Femur (tissue), 1 donor: ENCODE measurements around the gene TMEM119.
A peak's percentile ranks its signal among the peaks of the same experiment; 100 is the strongest.
"Not testable (repeated sequence)": the region's sequence is repeated elsewhere in the genome, so short reads cannot be mapped to it uniquely, and the experiment has no call there.

ENCODE experiments used
- DNase-seq: peaks from one replicate; pipeline ENCODE4 v3.0.0-alpha.2; 2017

TMEM119 gene

GRCh38 chr12:108581311-108582227, 16.3 kb downstream of the TMEM119 start:
- DNase-seq = no peak

DNA sequence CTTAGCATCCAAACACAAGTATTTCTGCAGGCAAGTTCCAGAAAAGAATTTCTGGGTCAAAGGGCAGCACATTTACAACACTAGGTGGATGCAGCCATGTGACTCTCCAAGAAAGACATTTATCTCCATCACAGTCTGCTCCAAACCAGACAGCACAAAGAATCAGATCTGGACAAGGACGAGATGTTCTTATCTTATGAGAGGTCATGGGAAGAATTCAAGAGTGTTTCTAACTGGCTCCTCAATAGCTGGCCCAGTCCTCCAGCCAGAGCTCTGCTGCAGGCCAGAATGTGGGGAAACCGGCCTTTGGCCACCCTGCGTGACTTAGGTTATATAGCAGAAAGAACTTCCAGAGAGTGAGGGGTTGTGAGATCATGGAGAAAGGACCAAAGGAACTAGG, 17.4 kb downstream of the TMEM119 start:
- no peak for DNase-seq

DNA sequence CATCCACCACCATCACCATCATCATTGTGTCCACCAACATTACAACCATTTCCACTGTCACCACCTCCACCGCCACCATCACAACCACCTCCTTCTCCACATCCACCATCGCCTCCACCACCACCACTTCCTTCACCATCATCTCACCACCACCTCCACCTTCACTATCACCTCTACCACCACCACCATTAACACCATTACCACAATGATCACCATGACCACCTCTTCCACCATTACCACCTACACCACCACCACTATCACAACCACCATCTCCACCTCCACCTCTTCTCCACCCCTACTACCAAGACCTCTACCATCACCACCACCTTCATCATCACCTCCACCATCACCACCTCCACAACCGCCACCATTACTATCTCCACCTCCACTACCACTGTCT, 19.1 kb downstream of the TMEM119 start:
- peak; percentile 6 for DNase-seq

DNA sequence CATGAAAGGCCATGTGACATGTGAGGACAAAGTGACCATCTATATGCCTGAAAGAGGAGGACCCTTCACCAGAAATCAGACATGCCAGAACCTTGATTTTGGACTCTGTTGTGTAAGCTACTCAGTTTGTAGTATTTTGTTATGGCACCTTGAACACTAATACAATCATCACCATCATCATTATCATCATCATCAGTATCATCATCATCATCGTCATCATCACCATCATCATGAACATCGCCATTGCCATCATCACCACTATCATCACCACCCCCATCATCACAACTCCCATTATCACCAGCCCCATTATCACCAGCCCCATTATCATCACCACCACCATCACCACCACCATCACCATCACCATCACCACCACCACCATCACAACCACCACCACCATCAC, 19.6 kb downstream of the TMEM119 start:
- peak; percentile 4 for DNase-seq

DNA sequence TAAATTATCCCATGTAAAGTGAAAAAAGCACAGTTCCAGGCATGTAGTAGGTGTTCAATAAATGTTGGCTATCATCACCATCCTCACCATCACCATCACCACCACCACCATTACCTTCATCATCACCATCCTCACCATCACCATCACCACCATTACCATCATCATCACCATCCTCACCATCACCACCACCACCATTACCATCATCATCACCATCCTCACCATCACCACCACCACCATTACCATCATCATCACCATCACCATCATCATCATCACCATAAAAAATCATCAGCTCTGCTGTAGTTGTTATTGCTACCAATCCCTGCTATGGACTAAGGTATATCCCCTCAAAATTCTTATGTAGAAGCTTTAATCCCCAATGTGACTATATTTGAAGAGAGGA, 20.4 kb downstream of the TMEM119 start:
- no peak for DNase-seq

DNA sequence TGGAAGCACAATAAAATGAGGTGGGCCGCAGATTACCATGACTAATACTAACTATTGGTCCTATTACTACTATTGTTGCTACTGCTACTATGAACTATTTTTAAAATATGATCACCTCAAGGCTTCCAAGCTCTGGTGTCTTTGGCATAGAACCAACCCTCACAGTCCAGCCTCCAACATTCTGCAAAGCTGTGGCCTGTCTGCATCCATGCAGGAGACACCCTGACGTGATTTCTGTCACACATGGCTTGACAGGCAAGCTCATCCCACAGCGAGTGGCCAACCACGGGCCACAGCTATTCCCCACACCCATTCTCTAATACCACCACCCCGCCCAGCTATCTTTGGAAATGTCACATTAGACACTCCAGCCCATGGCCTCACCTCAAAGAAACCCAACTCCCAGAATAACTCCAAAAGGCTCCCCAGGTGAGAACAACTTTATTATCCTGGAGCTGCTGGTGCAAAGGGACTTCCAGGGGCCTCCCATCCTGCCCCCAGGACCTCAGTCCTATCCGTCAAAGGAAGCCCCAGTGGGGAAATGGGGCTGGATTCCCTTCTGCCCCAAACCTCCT, 21.1 kb downstream of the TMEM119 start:
- peak; percentile 51 for DNase-seq

DNA sequence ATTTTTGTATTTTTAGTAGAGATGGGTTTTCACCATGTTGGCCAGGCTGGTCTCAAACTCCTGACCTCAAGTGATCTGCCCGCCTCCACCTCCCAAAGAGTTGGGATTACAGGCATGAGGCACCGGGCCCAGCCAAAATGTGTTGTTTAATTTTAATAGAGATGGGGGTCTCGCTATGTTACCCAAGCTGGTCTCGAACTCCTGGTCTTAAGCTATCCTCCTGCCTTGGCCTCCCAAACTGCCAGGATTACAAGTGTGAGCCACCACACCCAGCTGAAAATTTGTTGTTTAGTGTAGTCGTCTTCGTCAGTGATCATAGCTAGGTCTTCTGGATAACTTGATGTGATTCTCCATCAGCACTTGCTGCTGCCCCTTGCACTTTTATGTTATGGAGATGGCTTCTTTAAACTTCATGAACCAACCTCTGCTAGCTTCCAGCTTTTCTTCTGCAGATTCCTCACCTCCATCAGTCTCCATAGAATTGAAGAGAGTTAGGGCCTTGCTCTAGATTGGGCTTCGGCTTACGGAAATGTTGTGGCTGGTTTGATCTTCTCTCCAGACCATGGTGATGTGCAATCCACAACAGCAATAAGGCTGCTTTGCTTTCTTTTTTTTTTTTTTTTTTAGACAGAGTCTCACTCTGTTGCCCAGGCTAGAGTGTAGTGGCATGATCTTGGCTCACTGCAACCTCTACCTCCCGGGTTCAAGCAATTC, 22.5 kb downstream of the TMEM119 start:
- DNase-seq = peak; percentile 11

- not testable (repeated sequence) for DNase-seq
These were observed 23.6 kb downstream of the TMEM119 start for GRCh38 chr12:108574276-108574675.

DNA sequence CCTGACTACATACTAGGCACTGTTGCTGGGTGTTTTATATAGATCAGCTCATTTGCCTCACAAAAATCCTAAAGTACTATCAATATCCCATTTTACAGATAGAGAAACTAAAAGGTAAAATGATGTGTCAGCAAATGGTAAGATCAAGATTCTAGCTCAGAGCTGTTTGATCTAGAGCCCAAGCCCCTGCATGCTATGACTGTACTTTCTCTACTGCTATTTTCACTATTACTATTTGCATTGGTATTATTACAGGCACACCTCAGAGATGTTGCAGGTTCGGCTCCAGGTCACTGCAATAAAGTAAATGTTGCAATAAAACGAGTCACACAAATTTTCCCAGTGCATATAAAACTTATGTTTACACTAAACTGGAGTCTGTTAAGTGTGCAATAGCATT, 24.6 kb downstream of the TMEM119 start:
- no peak for DNase-seq

- DNase-seq = no peak
These were observed 25.6 kb downstream of the TMEM119 start for GRCh38 chr12:108572166-108572790.

GRCh38 chr12:108571609-108572165, 26.2 kb downstream of the TMEM119 start:
- DNase-seq = no peak

- DNase-seq = no peak
These were observed 26.9 kb downstream of the TMEM119 start for GRCh38 chr12:108570743-108571608.

DNA sequence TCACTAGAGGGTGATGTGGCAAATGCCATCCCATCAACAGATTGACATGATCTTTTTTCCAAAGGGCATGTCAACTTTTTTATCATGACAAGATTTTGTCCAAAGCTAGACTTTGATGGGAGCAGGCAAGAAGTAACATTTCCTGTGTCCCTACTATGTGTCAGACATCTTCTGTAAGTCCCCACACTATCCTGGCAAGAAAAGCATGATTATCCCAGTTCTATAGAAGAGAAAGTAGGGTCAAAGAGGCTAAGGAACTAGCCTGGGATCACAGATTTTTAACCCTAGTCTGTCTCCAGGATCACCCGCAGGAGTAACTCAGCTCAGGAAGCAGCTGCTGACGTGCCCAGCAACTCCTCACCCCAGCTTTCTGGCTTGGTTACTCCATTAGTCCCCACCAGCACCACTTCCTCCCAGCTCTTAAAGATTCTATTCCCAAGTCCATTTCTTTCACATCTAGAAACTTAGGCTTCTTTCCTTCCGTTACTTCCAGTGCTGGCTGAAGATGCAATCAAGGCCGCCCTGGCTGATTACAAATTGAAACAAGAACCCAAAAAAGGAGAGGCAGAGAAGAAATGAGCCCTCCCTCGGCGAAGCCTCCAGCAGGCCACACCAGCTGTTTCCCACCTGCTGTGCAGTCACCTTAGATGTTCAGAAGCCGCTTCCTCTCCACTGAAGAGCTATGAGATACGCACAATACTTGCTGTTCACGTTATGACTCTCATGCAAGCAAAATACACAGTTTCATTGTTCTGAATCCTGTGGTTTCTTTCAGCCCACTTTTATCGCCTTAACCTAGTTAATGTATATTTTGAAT, 29.3 kb downstream of the TMEM119 start:
- no peak for DNase-seq

DNA sequence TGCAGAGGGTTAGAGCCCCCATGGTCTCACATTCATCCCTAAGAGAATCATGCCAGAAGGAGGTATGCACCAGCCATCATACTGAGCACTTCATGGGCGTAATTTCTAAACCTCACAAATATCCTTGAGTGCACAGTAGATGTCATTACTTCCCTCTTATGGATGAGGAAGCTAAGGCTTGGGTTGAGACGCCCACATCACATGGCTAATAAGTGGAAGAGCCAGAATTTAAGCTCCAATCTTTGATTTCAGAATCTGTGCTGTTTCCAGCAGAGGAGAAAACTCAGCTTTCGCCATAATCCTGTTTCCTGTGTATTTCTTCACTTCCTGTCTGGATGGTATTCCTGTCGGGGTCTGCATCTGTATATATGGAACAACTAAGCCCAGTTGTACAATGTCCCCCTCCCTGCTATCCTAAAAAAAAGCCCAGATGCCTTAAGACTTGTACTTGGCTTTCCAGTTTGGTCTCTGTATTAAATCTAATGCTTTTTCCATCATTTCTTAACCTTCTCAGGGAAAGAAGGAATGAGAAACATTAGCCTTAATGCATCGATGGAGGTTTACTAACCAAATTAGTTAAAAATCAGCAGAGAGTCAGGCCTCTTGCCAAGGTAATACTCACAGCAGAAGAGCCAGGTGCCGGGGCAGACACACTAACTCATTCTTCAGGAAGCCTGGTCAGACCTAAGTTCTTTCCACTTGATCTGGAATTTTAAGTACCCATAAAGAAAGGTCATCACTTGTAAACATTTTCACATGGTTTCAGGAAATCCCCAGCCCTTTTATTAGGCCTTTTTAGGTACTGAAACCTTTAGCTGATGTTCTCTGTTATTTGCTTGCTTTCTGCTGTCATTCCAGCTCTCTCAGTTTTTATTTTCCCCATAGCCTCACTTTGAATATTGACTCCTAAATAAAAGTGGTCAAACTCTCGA, 30.2 kb downstream of the TMEM119 start:
- DNase-seq = no peak

DNA sequence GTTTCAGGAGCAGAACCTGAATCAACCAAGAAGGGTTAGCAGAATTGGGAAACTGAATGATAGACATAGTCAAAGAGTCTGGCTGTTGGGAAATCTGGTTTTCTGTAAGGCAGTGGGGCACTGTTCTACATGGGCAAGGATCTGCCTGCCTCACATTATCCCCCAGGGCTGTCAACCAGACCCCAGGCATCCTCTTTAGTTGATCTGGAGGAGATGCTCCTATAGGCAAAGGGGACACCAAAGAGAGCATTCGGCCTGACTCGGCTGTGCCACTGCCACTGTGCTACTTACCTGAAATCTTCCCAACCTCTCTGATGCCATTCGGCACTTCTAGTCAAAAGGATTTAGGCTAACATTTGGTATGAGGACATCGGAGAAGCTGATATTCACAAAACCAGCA, 31.4 kb downstream of the TMEM119 start:
- DNase-seq = no peak

DNA sequence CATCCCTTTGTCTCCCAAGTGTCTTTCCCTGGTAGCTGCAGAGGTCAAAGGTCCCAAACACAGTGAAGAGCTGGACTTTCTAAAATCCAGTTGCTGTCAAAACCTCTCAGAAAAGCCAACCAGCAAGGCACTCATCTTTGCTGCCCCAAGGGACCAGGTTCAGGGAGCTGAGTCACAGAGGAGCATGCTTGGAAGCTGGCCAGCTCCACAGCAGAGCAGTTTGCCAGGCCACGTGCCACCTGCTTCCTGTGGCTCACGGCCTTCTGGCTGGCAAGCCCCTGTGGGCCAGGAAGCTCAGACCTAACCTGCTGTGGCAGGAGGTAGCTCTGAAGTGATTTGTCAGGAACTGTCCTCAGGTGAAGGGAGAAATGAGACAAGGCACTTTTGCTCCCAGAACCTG, 31.9 kb downstream of the TMEM119 start:
- no peak for DNase-seq

DNA sequence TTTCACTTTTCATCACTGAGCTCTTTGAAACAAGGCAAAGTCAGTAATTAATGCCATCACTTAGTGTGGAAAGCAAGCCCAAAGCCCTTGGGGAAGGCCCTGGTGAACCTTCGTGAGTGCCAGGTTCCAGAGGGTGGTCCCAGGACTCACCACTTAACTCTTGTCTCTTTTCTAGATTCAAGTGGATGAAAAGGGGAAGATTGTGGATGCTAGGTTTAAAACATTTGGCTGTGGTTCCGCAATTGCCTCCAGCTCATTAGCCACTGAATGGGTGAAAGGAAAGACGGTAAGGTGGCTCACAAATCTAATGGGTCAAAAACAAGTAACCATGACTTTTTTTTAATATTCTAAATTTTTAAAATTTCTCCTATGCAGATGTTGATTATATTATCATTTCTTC, 32.7 kb downstream of the TMEM119 start:
- DNase-seq = no peak

DNA sequence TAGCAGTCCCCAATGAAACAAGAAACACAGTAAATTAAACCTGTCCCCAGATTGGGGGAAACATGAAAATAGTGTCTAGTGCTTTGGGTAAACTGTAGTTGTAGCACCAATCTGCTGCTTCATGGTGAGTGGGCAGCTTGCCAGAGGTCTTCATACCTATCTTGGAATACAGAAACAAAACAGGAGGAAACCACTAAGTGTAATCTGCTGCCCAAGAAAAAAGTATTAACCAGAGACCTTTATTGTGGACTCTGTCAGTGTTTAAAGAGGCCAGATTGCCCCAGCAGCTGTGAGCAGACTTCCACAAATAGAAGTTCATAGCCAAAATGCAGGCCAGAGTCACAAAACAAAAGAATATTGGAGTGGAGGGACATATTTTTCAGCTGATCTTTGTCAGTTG, 33.2 kb downstream of the TMEM119 start:
- no peak for DNase-seq

GRCh38 chr12:108563804-108564151, 34.1 kb downstream of the TMEM119 start:
- DNase-seq = no peak
